HepG2 (cell line): ENCODE measurements around the gene TUBG1. TPM values are rescaled to one million over a fixed set of nuclear protein-coding genes. Genes with fewer than 3 reads are reported as not detected.
A peak's percentile ranks its signal among the peaks of the same experiment; 100 is the strongest.

Experiments used
- ARNTL ChIP-seq: sonication (generic); formaldehyde crosslinking; IDR thresholded peaks from 2 replicates; pipeline ENCODE4 v1.4.0; 2020; ENCODE audit warnings: mild to moderate bottlenecking, missing genetic modification reagents
- ATAD3A ChIP-seq: sonication (generic); formaldehyde crosslinking; IDR thresholded peaks from 2 replicates; pipeline ENCODE4 v1.4.0; 2020; ENCODE audit warnings: missing genetic modification reagents
- ATRX ChIP-seq: sonication (generic); formaldehyde crosslinking; IDR thresholded peaks from 2 replicates; pipeline ENCODE4 v1.4.0; 2020; ENCODE audit warnings: missing genetic modification reagents, borderline replicate concordance
- HOXA5 ChIP-seq: sonication (generic); formaldehyde crosslinking; IDR thresholded peaks from 2 replicates; pipeline ENCODE4 v1.4.0; 2020; ENCODE audit warnings: missing genetic modification reagents
- KAT2B ChIP-seq: fragments of 150-350 bp; IDR thresholded peaks from 2 replicates; pipeline ENCODE4 v1.6.1; 2014; ENCODE audit warnings: low read depth, low read length, borderline replicate concordance
- KDM4B ChIP-seq: sonication (generic); formaldehyde crosslinking; IDR thresholded peaks from 2 replicates; pipeline ENCODE4 v1.4.0; 2020; ENCODE audit warnings: missing genetic modification reagents
- MED8 ChIP-seq: sonication (generic); formaldehyde crosslinking; IDR thresholded peaks from 2 replicates; pipeline ENCODE4 v1.8.1; 2023; ENCODE audit warnings: mild to moderate bottlenecking, missing genetic modification reagents; ENCODE audit not compliant: insufficient replicate concordance
- MZF1 ChIP-seq: sonication (generic); formaldehyde crosslinking; IDR thresholded peaks from 2 replicates; pipeline ENCODE4 v1.8.1; 2023; ENCODE audit warnings: mild to moderate bottlenecking, missing genetic modification reagents, borderline replicate concordance
- REPIN1 ChIP-seq: sonication (generic); formaldehyde crosslinking; IDR thresholded peaks from 2 replicates; pipeline ENCODE4 v1.8.0; 2022; ENCODE audit warnings: missing genetic modification reagents, low read depth, mild to moderate bottlenecking, borderline replicate concordance
- SMAD9 ChIP-seq: sonication (generic); formaldehyde crosslinking; IDR thresholded peaks from 2 replicates; pipeline ENCODE4 v1.5.1; 2020; ENCODE audit warnings: mild to moderate bottlenecking, missing genetic modification reagents
- TAF1 ChIP-seq: sonication (generic); formaldehyde crosslinking; IDR thresholded peaks from 2 replicates; pipeline ENCODE4 v1.4.0; 2020; ENCODE audit warnings: missing genetic modification reagents
- TMF1 ChIP-seq: sonication (generic); formaldehyde crosslinking; IDR thresholded peaks from 2 replicates; pipeline ENCODE4 v1.8.1; 2022; ENCODE audit warnings: low read depth, missing genetic modification reagents
- ZFX ChIP-seq: sonication (generic); formaldehyde crosslinking; IDR thresholded peaks from 2 replicates; pipeline ENCODE4 v1.4.0; 2020; ENCODE audit warnings: mild to moderate bottlenecking, low read depth, missing genetic modification reagents, moderate library complexity
- ZNF138 ChIP-seq: sonication (generic); formaldehyde crosslinking; IDR thresholded peaks from 2 replicates; pipeline ENCODE4 v1.5.0; 2020; ENCODE audit warnings: mild to moderate bottlenecking, low read depth, missing genetic modification reagents
- ZNF382 ChIP-seq: sonication (generic); formaldehyde crosslinking; IDR thresholded peaks from 2 replicates; pipeline ENCODE4 v1.5.0; 2020; ENCODE audit warnings: missing genetic modification reagents, mild to moderate bottlenecking, borderline replicate concordance
- ZNF460 ChIP-seq: sonication (generic); formaldehyde crosslinking; IDR thresholded peaks from 2 replicates; pipeline ENCODE4 v1.5.1; 2020; ENCODE audit warnings: missing genetic modification reagents, mild to moderate bottlenecking, borderline replicate concordance
- ZNF644 ChIP-seq: IDR thresholded peaks from 2 replicates; pipeline ENCODE4 v1.6.1; 2016; ENCODE audit warnings: low read depth
- ZNF747 ChIP-seq: sonication (generic); formaldehyde crosslinking; IDR thresholded peaks from 2 replicates; pipeline ENCODE4 v1.8.1; 2023; ENCODE audit warnings: missing genetic modification reagents, mild to moderate bottlenecking, borderline replicate concordance
- ZSCAN31 ChIP-seq: sonication (generic); formaldehyde crosslinking; IDR thresholded peaks from 2 replicates; pipeline ENCODE4 v1.5.0; 2020; ENCODE audit warnings: low read depth, mild to moderate bottlenecking, missing genetic modification reagents
- polyA plus RNA-seq, 8 experiments: library from polyadenylated mRNA; depleted of rRNA in 3 of 8; stranded (reverse) in 7 of 8; unstranded in 1 of 8; fragments of >200 nt; fragmentation: Illumina TruSeq in 4 of 8; extraction: Trizol in 4 of 8; gene quantifications; 2 replicates each; pipeline versions ENCODE4 v1.2.1 to v1.2.3, GENCODE V29; 2011 to 2016; ENCODE audit warnings: low read depth in 4 of 8, missing spikeins in 1 of 8, mixed read lengths in 1 of 8; ENCODE audit not compliant: insufficient read depth in 1 of 8
- total RNA-seq, 5 experiments: library from RNA; depleted of rRNA; stranded (reverse); fragments of >200 nt; fragmentation: Illumina TruSeq; extraction: Trizol; gene quantifications; 2 replicates each; pipeline ENCODE4 v1.2.3, GENCODE V29; 2016; ENCODE audit warnings: low read depth in 1 of 5
- TF ChIP-seq, protein P1 (sequence below): IDR thresholded peaks from 2 replicates; pipeline ENCODE4 v1.6.1; 2018; ENCODE audit warnings: missing genetic modification reagents
- TF ChIP-seq, protein P2 (sequence below): sonication (generic); formaldehyde crosslinking; IDR thresholded peaks from 2 replicates; pipeline ENCODE4 v1.5.0; 2020; ENCODE audit warnings: mild to moderate bottlenecking, missing genetic modification reagents, borderline replicate concordance

Gene TUBG1
- total and polyA plus RNA-seq, 2 of the 13 experiments (the other 11 are each of a cell fraction or from before 2014, with no cell fraction given) = 74.1 to 137 TPM

DNA sequence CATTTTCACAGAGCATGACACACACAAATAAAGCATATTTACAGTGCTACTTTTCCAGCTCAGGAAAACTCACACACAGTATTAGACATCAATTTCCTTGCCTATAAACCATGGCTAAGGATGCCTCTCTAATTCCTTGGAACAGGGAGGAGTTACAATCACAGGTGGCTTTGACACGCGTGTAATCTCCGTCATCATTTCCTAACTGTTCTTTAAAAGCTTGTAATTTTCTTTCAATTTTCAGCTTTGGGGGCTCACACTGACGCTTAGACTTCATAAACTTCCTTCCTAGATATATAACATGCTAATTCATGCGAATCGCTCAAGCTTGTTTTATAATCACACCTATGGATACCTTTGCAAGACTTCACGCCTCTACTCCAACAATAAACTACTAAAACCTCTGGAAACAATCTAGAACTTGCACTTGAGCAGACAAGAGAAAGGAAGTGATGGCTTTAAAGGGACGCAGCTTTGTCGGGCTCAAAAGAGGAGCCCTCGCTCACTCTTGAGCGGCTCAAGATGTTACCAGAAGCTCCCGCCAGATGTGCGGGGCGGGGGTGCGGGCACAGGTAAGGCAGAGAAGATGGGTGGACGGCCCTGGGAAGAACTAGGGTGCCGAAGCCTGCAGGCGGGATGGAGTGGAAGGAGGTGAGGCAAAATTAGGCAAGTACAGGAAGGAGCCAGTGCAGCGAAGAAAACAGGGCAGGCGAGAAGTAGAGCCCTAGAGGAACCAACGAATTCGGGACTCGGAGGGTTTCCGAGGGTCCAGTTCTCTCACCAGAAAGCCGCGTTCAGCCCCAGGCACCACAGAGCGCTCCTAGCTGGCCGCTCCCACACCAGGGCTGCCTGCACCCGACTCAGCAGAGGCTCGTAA lies 940 bp upstream of the TUBG1 start (continued):
- TF ChIP-seq ATRX (CRISPR knock-in tag) (no peak), ZSCAN31 (CRISPR knock-in tag) (peak; percentile 52; the same call in 1 of the 2 replicates), SMAD9 (CRISPR knock-in tag) (0 out of 2 replicates have a peak, but pooled peaks have one; percentile 95), ARNTL (CRISPR knock-in tag) (0 out of 2 replicates have a peak, but pooled peaks have one; percentile 8), ATAD3A (CRISPR knock-in tag) (no peak), ZNF382 (CRISPR knock-in tag) (no peak), KAT2B (no peak), ZFX (CRISPR knock-in tag) (no peak), HOXA5 (CRISPR knock-in tag) (no peak; the same call in 1 of the 2 replicates), TAF1 (no peak), ZNF747 (CRISPR knock-in tag) (0 out of 2 replicates have a peak, but pooled peaks have one; percentile 14), KDM4B (CRISPR knock-in tag) (no peak), ZNF644 (no peak), ZNF460 (CRISPR knock-in tag) (no peak), TMF1 (no peak; the same call in none of the 2 replicates), MZF1 (CRISPR knock-in tag) (no peak), ZNF138 (CRISPR knock-in tag) (no peak), MED8 (CRISPR knock-in tag) (no peak), REPIN1 (CRISPR knock-in tag) (no peak)
- TF ChIP-seq, protein P1, sequence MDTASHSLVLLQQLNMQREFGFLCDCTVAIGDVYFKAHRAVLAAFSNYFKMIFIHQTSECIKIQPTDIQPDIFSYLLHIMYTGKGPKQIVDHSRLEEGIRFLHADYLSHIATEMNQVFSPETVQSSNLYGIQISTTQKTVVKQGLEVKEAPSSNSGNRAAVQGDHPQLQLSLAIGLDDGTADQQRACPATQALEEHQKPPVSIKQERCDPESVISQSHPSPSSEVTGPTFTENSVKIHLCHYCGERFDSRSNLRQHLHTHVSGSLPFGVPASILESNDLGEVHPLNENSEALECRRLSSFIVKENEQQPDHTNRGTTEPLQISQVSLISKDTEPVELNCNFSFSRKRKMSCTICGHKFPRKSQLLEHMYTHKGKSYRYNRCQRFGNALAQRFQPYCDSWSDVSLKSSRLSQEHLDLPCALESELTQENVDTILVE (CRISPR knock-in tag) = no peak
- TF ChIP-seq, protein P2, sequence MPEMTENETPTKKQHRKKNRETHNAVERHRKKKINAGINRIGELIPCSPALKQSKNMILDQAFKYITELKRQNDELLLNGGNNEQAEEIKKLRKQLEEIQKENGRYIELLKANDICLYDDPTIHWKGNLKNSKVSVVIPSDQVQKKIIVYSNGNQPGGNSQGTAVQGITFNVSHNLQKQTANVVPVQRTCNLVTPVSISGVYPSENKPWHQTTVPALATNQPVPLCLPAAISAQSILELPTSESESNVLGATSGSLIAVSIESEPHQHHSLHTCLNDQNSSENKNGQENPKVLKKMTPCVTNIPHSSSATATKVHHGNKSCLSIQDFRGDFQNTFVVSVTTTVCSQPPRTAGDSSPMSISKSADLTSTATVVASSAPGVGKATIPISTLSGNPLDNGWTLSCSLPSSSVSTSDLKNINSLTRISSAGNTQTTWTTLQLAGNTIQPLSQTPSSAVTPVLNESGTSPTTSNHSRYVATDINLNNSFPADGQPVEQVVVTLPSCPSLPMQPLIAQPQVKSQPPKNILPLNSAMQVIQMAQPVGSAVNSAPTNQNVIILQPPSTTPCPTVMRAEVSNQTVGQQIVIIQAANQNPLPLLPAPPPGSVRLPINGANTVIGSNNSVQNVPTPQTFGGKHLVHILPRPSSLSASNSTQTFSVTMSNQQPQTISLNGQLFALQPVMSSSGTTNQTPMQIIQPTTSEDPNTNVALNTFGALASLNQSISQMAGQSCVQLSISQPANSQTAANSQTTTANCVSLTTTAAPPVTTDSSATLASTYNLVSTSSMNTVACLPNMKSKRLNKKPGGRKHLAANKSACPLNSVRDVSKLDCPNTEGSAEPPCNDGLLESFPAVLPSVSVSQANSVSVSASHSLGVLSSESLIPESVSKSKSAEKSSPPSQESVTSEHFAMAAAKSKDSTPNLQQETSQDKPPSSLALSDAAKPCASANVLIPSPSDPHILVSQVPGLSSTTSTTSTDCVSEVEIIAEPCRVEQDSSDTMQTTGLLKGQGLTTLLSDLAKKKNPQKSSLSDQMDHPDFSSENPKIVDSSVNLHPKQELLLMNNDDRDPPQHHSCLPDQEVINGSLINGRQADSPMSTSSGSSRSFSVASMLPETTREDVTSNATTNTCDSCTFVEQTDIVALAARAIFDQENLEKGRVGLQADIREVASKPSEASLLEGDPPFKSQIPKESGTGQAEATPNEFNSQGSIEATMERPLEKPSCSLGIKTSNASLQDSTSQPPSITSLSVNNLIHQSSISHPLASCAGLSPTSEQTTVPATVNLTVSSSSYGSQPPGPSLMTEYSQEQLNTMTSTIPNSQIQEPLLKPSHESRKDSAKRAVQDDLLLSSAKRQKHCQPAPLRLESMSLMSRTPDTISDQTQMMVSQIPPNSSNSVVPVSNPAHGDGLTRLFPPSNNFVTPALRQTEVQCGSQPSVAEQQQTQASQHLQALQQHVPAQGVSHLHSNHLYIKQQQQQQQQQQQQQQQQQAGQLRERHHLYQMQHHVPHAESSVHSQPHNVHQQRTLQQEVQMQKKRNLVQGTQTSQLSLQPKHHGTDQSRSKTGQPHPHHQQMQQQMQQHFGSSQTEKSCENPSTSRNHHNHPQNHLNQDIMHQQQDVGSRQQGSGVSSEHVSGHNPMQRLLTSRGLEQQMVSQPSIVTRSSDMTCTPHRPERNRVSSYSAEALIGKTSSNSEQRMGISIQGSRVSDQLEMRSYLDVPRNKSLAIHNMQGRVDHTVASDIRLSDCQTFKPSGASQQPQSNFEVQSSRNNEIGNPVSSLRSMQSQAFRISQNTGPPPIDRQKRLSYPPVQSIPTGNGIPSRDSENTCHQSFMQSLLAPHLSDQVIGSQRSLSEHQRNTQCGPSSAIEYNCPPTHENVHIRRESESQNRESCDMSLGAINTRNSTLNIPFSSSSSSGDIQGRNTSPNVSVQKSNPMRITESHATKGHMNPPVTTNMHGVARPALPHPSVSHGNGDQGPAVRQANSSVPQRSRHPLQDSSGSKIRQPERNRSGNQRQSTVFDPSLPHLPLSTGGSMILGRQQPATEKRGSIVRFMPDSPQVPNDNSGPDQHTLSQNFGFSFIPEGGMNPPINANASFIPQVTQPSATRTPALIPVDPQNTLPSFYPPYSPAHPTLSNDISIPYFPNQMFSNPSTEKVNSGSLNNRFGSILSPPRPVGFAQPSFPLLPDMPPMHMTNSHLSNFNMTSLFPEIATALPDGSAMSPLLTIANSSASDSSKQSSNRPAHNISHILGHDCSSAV (CRISPR knock-in tag) = no peak
